ENCODE data around the gene POLR3K.
"Not testable (repeated sequence)": the region's sequence is repeated elsewhere in the genome, so short reads cannot be mapped to it uniquely, and the experiment has no call there.

The POLR3K gene

GRCh38 chr16:17062-17765, 36.2 kb downstream of the POLR3K start:
- FAIRE-seq; DNase-seq (ENCODE audit: insufficient read length, low spot score): not testable (repeated sequence)

GRCh38 chr16:10772-11171, 42.6 kb downstream of the POLR3K start:
- not testable (repeated sequence) for FAIRE-seq; DNase-seq (ENCODE audit: insufficient read length, low spot score)

GRCh38 chr16:9903-10665, 43.3 kb downstream of the POLR3K start:
- DNase-seq (ENCODE audit: insufficient read length, low spot score) (no peak), FAIRE-seq (no peak)
- no peak for TF ChIP-seq TAF1 (IDR thresholded peaks at IDR 0.05; ENCODE audit: low read depth, low read length)
- no peak for TF ChIP-seq POLR2AphosphoS5 (IDR thresholded peaks at IDR 0.05; ENCODE audit: low read depth, low read length)
- TF ChIP-seq PAX5 (IDR thresholded peaks at IDR 0.05; ENCODE audit: insufficient read depth, low read length, severe bottlenecking) = no peak
- TF ChIP-seq POU2F2 (IDR thresholded peaks at IDR 0.05; ENCODE audit: low read depth, low read length) = no peak
- no peak for TF ChIP-seq POLR2A (IDR thresholded peaks at IDR 0.05; ENCODE audit: low read depth, low read length)
- no peak for TF ChIP-seq SPI1 (IDR thresholded peaks at IDR 0.05; ENCODE audit: low read depth, low read length)

Data from GM12891 (cell line).